Stimulated activated naive CD8-positive, alpha-beta T cell treated with anti-CD3 and anti-CD28 coated beads, Interleukin-15, Interleukin-2, amounts not matched to agents 100 ng/mL and 50 ng/mL, for 24 hours (primary cell): ENCODE results near the gene CLINT1.

Experiments used
- H3K27ac Mint-ChIP-seq: one replicate; pipeline ENCODE4 v1.8.0; 2021; ENCODE audit warnings: mild to moderate bottlenecking, mixed read lengths
- H3K27me3 Mint-ChIP-seq: one replicate; pipeline ENCODE4 v1.8.0; 2021; ENCODE audit warnings: mixed read lengths
- H3K36me3 Mint-ChIP-seq: one replicate; pipeline ENCODE4 v1.8.0; 2021; ENCODE audit warnings: low read depth, mixed read lengths
- H3K4me1 Mint-ChIP-seq: one replicate; pipeline ENCODE4 v1.8.0; 2021; ENCODE audit warnings: low read depth, mixed read lengths
- H3K4me3 Mint-ChIP-seq: one replicate; pipeline ENCODE4 v1.8.0; 2021; ENCODE audit warnings: mild to moderate bottlenecking, mixed read lengths
- H3K9me3 Mint-ChIP-seq: one replicate; pipeline ENCODE4 v1.8.0; 2021; ENCODE audit warnings: mixed read lengths

The CLINT1 gene

GRCh38 chr5:157817928-157818327 lies 41.0 kb downstream of the CLINT1 start:
- no peak overlapping the region for H3K27ac Mint-ChIP-seq
- no peak overlapping the region for H3K4me3 Mint-ChIP-seq
- H3K36me3 Mint-ChIP-seq: peaks cover 47% of the 10 kb centered on the region
- H3K27me3 Mint-ChIP-seq: no peaks in the 10 kb centered on the region
- H3K4me1 Mint-ChIP-seq: peaks cover 36% of the 10 kb centered on the region
- peaks cover 4% of the 10 kb centered on the region for H3K9me3 Mint-ChIP-seq

GRCh38 chr5:157817387-157817702 lies 41.6 kb downstream of the CLINT1 start:
- H3K36me3 Mint-ChIP-seq: peaks cover 50% of the 10 kb centered on the region
- no peak overlapping the region for H3K4me3 Mint-ChIP-seq
- H3K27me3 Mint-ChIP-seq: no peaks in the 10 kb centered on the region
- no peak overlapping the region for H3K27ac Mint-ChIP-seq
- peaks cover 32% of the 10 kb centered on the region for H3K4me1 Mint-ChIP-seq
- H3K9me3 Mint-ChIP-seq: peaks cover 2% of the 10 kb centered on the region

- H3K36me3 Mint-ChIP-seq: peaks cover 50% of the 10 kb centered on the region
- no peaks in the 10 kb centered on the region for H3K27me3 Mint-ChIP-seq
- no peaks in the 10 kb centered on the region for H3K9me3 Mint-ChIP-seq
- no peak overlapping the region for H3K27ac Mint-ChIP-seq
- peaks cover 27% of the 10 kb centered on the region for H3K4me1 Mint-ChIP-seq
- no peak overlapping the region for H3K4me3 Mint-ChIP-seq
Measured at GRCh38 chr5:157816682-157817386, 42.1 kb downstream of the CLINT1 start.

GRCh38 chr5:157812086-157812485 lies 46.9 kb downstream of the CLINT1 start:
- peaks cover 2% of the 10 kb centered on the region for H3K4me1 Mint-ChIP-seq
- H3K4me3 Mint-ChIP-seq: no peak overlapping the region
- H3K27me3 Mint-ChIP-seq: no peaks in the 10 kb centered on the region
- H3K27ac Mint-ChIP-seq: no peak overlapping the region
- no peaks in the 10 kb centered on the region for H3K9me3 Mint-ChIP-seq
- H3K36me3 Mint-ChIP-seq: peaks cover 68% of the 10 kb centered on the region

- H3K4me1 Mint-ChIP-seq: peaks cover 4% of the 10 kb centered on the region
- H3K36me3 Mint-ChIP-seq: peaks cover 71% of the 10 kb centered on the region
- no peak overlapping the region for H3K27ac Mint-ChIP-seq
- no peak overlapping the region for H3K4me3 Mint-ChIP-seq
- no peaks in the 10 kb centered on the region for H3K9me3 Mint-ChIP-seq
- no peaks in the 10 kb centered on the region for H3K27me3 Mint-ChIP-seq
Measured at GRCh38 chr5:157808043-157808442, 50.9 kb downstream of the CLINT1 start.

GRCh38 chr5:157802736-157803135 lies 56.2 kb downstream of the CLINT1 start:
- peaks cover 46% of the 10 kb centered on the region for H3K36me3 Mint-ChIP-seq
- no peak overlapping the region for H3K4me3 Mint-ChIP-seq
- peaks cover 4% of the 10 kb centered on the region for H3K4me1 Mint-ChIP-seq
- no peak overlapping the region for H3K27ac Mint-ChIP-seq
- H3K27me3 Mint-ChIP-seq: no peaks in the 10 kb centered on the region
- no peaks in the 10 kb centered on the region for H3K9me3 Mint-ChIP-seq

- Mint-ChIP-seq H3K4me3 (no peak overlapping the region), H3K27me3 (no peaks in the 10 kb centered on the region), H3K36me3 (peaks cover 38% of the 10 kb centered on the region), H3K4me1 (peaks cover 4% of the 10 kb centered on the region), H3K9me3 (no peaks in the 10 kb centered on the region), H3K27ac (no peak overlapping the region)
Measured at GRCh38 chr5:157800137-157800536, 58.8 kb downstream of the CLINT1 start.

GRCh38 chr5:157799578-157799977 lies 59.4 kb downstream of the CLINT1 start:
- Mint-ChIP-seq H3K27me3 (no peaks in the 10 kb centered on the region), H3K9me3 (no peaks in the 10 kb centered on the region), H3K4me1 (peaks cover 4% of the 10 kb centered on the region), H3K27ac (no peak overlapping the region), H3K36me3 (peaks cover 36% of the 10 kb centered on the region), H3K4me3 (no peak overlapping the region)

GRCh38 chr5:157793301-157793700 lies 65.6 kb downstream of the CLINT1 start:
- no peaks in the 10 kb centered on the region for H3K27me3 Mint-ChIP-seq
- peaks cover 15% of the 10 kb centered on the region for H3K4me1 Mint-ChIP-seq
- H3K27ac Mint-ChIP-seq: peak overlapping the region; percentile 28
- H3K36me3 Mint-ChIP-seq: peaks cover 55% of the 10 kb centered on the region
- H3K4me3 Mint-ChIP-seq: no peak overlapping the region
- no peaks in the 10 kb centered on the region for H3K9me3 Mint-ChIP-seq

GRCh38 chr5:157785801-157786200 lies 73.1 kb downstream of the CLINT1 start:
- Mint-ChIP-seq H3K4me1 (no peaks in the 10 kb centered on the region), H3K27ac (no peak overlapping the region), H3K36me3 (peaks cover 38% of the 10 kb centered on the region), H3K4me3 (no peak overlapping the region), H3K27me3 (no peaks in the 10 kb centered on the region), H3K9me3 (no peaks in the 10 kb centered on the region)

- Mint-ChIP-seq H3K4me1 (no peaks in the 10 kb centered on the region), H3K27me3 (no peaks in the 10 kb centered on the region), H3K4me3 (no peak overlapping the region), H3K27ac (no peak overlapping the region), H3K9me3 (no peaks in the 10 kb centered on the region), H3K36me3 (no peaks in the 10 kb centered on the region)
Measured at GRCh38 chr5:157779221-157779620, 79.7 kb downstream of the CLINT1 start.

- Mint-ChIP-seq H3K27ac (no peak overlapping the region), H3K36me3 (no peaks in the 10 kb centered on the region), H3K4me1 (no peaks in the 10 kb centered on the region), H3K27me3 (no peaks in the 10 kb centered on the region), H3K4me3 (no peak overlapping the region), H3K9me3 (no peaks in the 10 kb centered on the region)
Measured at GRCh38 chr5:157778121-157778805, 80.7 kb downstream of the CLINT1 start.

- Mint-ChIP-seq H3K36me3 (no peaks in the 10 kb centered on the region), H3K4me3 (no peak overlapping the region), H3K9me3 (no peaks in the 10 kb centered on the region), H3K4me1 (no peaks in the 10 kb centered on the region), H3K27ac (no peak overlapping the region), H3K27me3 (no peaks in the 10 kb centered on the region)
Measured at GRCh38 chr5:157772127-157772526, 86.8 kb downstream of the CLINT1 start.

- Mint-ChIP-seq H3K4me3 (no peak overlapping the region), H3K4me1 (no peaks in the 10 kb centered on the region), H3K36me3 (no peaks in the 10 kb centered on the region), H3K27me3 (no peaks in the 10 kb centered on the region), H3K27ac (no peak overlapping the region), H3K9me3 (no peaks in the 10 kb centered on the region)
Measured at GRCh38 chr5:157770665-157771064, 88.3 kb downstream of the CLINT1 start.

- Mint-ChIP-seq H3K4me1 (no peaks in the 10 kb centered on the region), H3K27ac (no peak overlapping the region), H3K36me3 (no peaks in the 10 kb centered on the region), H3K4me3 (no peak overlapping the region), H3K9me3 (no peaks in the 10 kb centered on the region), H3K27me3 (no peaks in the 10 kb centered on the region)
Measured at GRCh38 chr5:157767689-157768088, 91.3 kb downstream of the CLINT1 start.

- Mint-ChIP-seq H3K4me1 (no peaks in the 10 kb centered on the region), H3K4me3 (no peak overlapping the region), H3K9me3 (no peaks in the 10 kb centered on the region), H3K27ac (no peak overlapping the region), H3K27me3 (no peaks in the 10 kb centered on the region), H3K36me3 (no peaks in the 10 kb centered on the region)
Measured at GRCh38 chr5:157766902-157767301, 92.0 kb downstream of the CLINT1 start.
